VCaP (cell line): ENCODE results near the gene ASPN.
A peak's percentile ranks its signal among the peaks of the same experiment; 100 is the strongest.

Experiments
- H3K27ac ChIP-seq: fragments of 450-650 bp; 2 replicates; pipeline ENCODE4 v1.5.1; 2017
- CTCF ChIP-seq: fragments of 450-650 bp; conservative IDR thresholded peaks from 2 replicates; pipeline ENCODE4 v1.5.1; 2017; ENCODE audit warnings: mild to moderate bottlenecking, moderate library complexity

ASPN gene

GRCh38 chr9:92446536-92446935 lies 35.8 kb downstream of the ASPN start:
- no peak for TF ChIP-seq CTCF
- no peak overlapping the region for H3K27ac ChIP-seq

GRCh38 chr9:92444841-92445240 lies 37.5 kb downstream of the ASPN start:
- H3K27ac ChIP-seq = no peak overlapping the region
- no peak for TF ChIP-seq CTCF

GRCh38 chr9:92440751-92441046 lies 41.6 kb downstream of the ASPN start:
- no peak overlapping the region for H3K27ac ChIP-seq
- TF ChIP-seq CTCF = no peak

- H3K27ac ChIP-seq = no peak overlapping the region
- TF ChIP-seq CTCF = no peak
Measured at GRCh38 chr9:92439921-92440750, 42.2 kb downstream of the ASPN start.

- TF ChIP-seq CTCF = peak; percentile 67
Measured at GRCh38 chr9:92438900-92439526, 43.3 kb downstream of the ASPN start.

GRCh38 chr9:92435263-92435662 lies 47.0 kb downstream of the ASPN start:
- H3K27ac ChIP-seq = peak overlapping the region; percentile 32; the same call in 1 of the 2 replicates
- TF ChIP-seq CTCF = no peak

More at GRCh38 chr9:92438900-92439526, 43.3 kb downstream of the ASPN start:
- H3K27ac ChIP-seq = no peak overlapping the region

GRCh38 chr9:92432972-92433548 lies 49.2 kb downstream of the ASPN start:
- TF ChIP-seq CTCF = no peak

More at GRCh38 chr9:92432972-92433548, 49.2 kb downstream of the ASPN start:
- H3K27ac ChIP-seq = no peak overlapping the region
